GM12878 (cell line): ENCODE measurements around the gene FAM228B. TPM values are rescaled to one million over a fixed set of nuclear protein-coding genes. Genes with fewer than 3 reads are reported as not detected.
A peak's percentile ranks its signal among the peaks of the same experiment; 100 is the strongest.

Source experiments
- ATAC-seq: fragments of 200-7000 bp; cut with Tn5 transposase; 3 replicates; pipeline ENCODE4 v1.9.1; 2020; ENCODE audit warnings: mild to moderate bottlenecking, moderate library complexity
- BruUV-seq: library from RNA; stranded (reverse); fragments of 400-500 nt; replicated peaks from 2 replicates; lab custom pipeline; 2021; lab: Mats Ljungman, UMichigan
- CTCF ChIA-PET: fragments of 300-600 bp; sonication (Branson Sonifier 250); formaldehyde crosslinking; extraction: SDS; loops from one replicate; lab custom pipeline; 2021; ENCODE audit warnings: inconsistent platforms; lab: Yijun Ruan, JAX
- POLR2A ChIA-PET: fragments of 350-600 bp; formaldehyde crosslinking; extraction: SDS; loops from one replicate; lab custom pipeline; 2021; ENCODE audit warnings: inconsistent platforms; lab: Charles Lee
- RAD21 ChIA-PET: fragments of 300-600 bp; sonication (Branson Sonifier 250); formaldehyde crosslinking; loops from one replicate; lab custom pipeline; 2023; ENCODE audit warnings: antibody characterized with exemption; ENCODE audit not compliant: unreplicated experiment; lab: Charles Lee
- SMC1A ChIA-PET: fragments of 300-600 bp; sonication (Branson Sonifier 250); formaldehyde crosslinking; loops from one replicate; lab custom pipeline; 2023; ENCODE audit not compliant: unreplicated experiment, uncharacterized antibody; lab: Charles Lee
- DNase-seq: peaks from one replicate; pipeline ENCODE4 v3.0.0-alpha.2; 2011; ENCODE audit warnings: low read depth, low spot score
- FAIRE-seq: peaks from 3 replicates; lab custom pipeline; 2011; peaks lifted over from hg19 to GRCh38; lab: Jason Lieb, UNC
- H2AFZ ChIP-seq: 2 replicates; pipeline ENCODE4 v1.6.0; 2011; ENCODE audit warnings: low read depth, low read length, control low read depth; ENCODE audit not compliant: control insufficient read depth
- H3K27ac ChIP-seq: 2 replicates; pipeline ENCODE4 v1.5.1; 2011; ENCODE audit warnings: control low read depth; ENCODE audit not compliant: control insufficient read depth, insufficient read depth
- H3K27me3 ChIP-seq, 2 experiments: replicated peaks in 1 of 2; 2 replicates each; pipeline versions ENCODE4 v1.6.0 to v1.6.1; 2011; ENCODE audit warnings: low read length in 1 of 2; ENCODE audit not compliant: control insufficient read depth in 2 of 2, insufficient read depth in 2 of 2
- H3K36me3 ChIP-seq, 2 experiments: 2 replicates each; pipeline ENCODE4 v1.5.1; 2011; ENCODE audit warnings: low read length in 1 of 2; ENCODE audit not compliant: control insufficient read depth in 2 of 2, insufficient read depth in 2 of 2
- H3K4me1 ChIP-seq: 2 replicates; pipeline ENCODE4 v1.6.1; 2011; ENCODE audit warnings: mild to moderate bottlenecking, low read length, moderate library complexity, mixed read lengths; ENCODE audit not compliant: control insufficient read depth, insufficient read depth
- H3K4me2 ChIP-seq: 2 replicates; pipeline ENCODE4 v1.6.0; 2011; ENCODE audit warnings: control low read depth; ENCODE audit not compliant: control insufficient read depth, insufficient read depth
- H3K4me3 ChIP-seq: fragments of 200-600 bp; sonication (generic); 2 replicates; pipeline ENCODE4 v1.5.1; 2016
- H3K79me2 ChIP-seq: 2 replicates; pipeline ENCODE4 v1.6.0; 2011; ENCODE audit warnings: low read length; ENCODE audit not compliant: control insufficient read depth, insufficient read depth
- H3K9ac ChIP-seq: 2 replicates; pipeline ENCODE4 v1.8.0; 2011; ENCODE audit warnings: low read length, control low read depth, mixed read lengths; ENCODE audit not compliant: control insufficient read depth, insufficient read depth
- H3K9me3 ChIP-seq: replicated peaks from 3 replicates; pipeline ENCODE4 v1.5.1; 2011; ENCODE audit warnings: mild to moderate bottlenecking, low read length; ENCODE audit not compliant: control insufficient read depth, insufficient read depth
- H4K20me1 ChIP-seq: 2 replicates; pipeline ENCODE4 v1.6.0; 2011; ENCODE audit not compliant: control insufficient read depth, insufficient read depth
- CREB1 ChIP-seq: IDR thresholded peaks from 2 replicates; pipeline ENCODE4 v1.6.1; 2012; ENCODE audit warnings: low read depth, mild to moderate bottlenecking, inconsistent platforms
- EED ChIP-seq: sonication (generic); IDR thresholded peaks from 2 replicates; pipeline ENCODE4 v1.6.1; 2016; ENCODE audit warnings: antibody characterized with exemption, low read depth
- HDAC2 ChIP-seq: fragments of 200-600 bp; sonication (generic); IDR thresholded peaks from 2 replicates; pipeline ENCODE4 v1.6.1; 2017
- IKZF1 ChIP-seq: fragments of 450-650 bp; conservative IDR thresholded peaks from 2 replicates; pipeline ENCODE4 v1.6.1; 2017; ENCODE audit warnings: antibody characterized with exemption, mild to moderate bottlenecking
- IKZF2 ChIP-seq, 2 experiments: fragments of 450-650 bp; IDR thresholded peaks; 2 replicates each; pipeline ENCODE4 v1.6.1; 2017; ENCODE audit warnings: mild to moderate bottlenecking in 2 of 2, moderate library complexity in 2 of 2
- KAT2A ChIP-seq: conservative IDR thresholded peaks from 2 replicates; pipeline ENCODE4 v1.6.1; 2011; ENCODE audit warnings: low read depth, low read length; ENCODE audit not compliant: control insufficient read depth
- MTA2 ChIP-seq: fragments of 450-650 bp; IDR thresholded peaks from 2 replicates; pipeline ENCODE4 v1.6.1; 2016; ENCODE audit warnings: low read depth, mild to moderate bottlenecking, moderate library complexity
- POLR2A ChIP-seq: IDR thresholded peaks from 2 replicates; pipeline ENCODE4 v1.6.1; 2011; ENCODE audit warnings: low read depth, mild to moderate bottlenecking, low read length
- POLR2AphosphoS5 ChIP-seq: IDR thresholded peaks from 2 replicates; pipeline ENCODE4 v1.6.1; 2011; ENCODE audit warnings: mild to moderate bottlenecking, low read length, inconsistent platforms
- RFX5 ChIP-seq: IDR thresholded peaks from 2 replicates; pipeline ENCODE4 v1.6.1; 2011; ENCODE audit warnings: low read depth, low read length, improper control_type of control experiment
- SP1 ChIP-seq: IDR thresholded peaks from one replicate; pipeline ENCODE4 v1.6.1; 2011; ENCODE audit warnings: low read depth, low read length
- ZBTB4 ChIP-seq: fragments of 450-650 bp; formaldehyde crosslinking; IDR thresholded peaks from 2 replicates; pipeline ENCODE4 v1.4.0; 2022; ENCODE audit warnings: mild to moderate bottlenecking, moderate library complexity
- ZZZ3 ChIP-seq: IDR thresholded peaks from 2 replicates; pipeline ENCODE4 v1.6.1; 2011; ENCODE audit warnings: low read depth; ENCODE audit not compliant: control insufficient read depth, insufficient read length
- WGBS: methylation state at CpG from one replicate; pipeline ENCODE4 v1.1.6; 2016; ENCODE audit warnings: low lambda C conversion rate; ENCODE audit not compliant: insufficient replicate concordance, insufficient coverage; ENCODE audit errors: missing lambda C conversion rate; 5-methylcytosine and 5-hydroxymethylcytosine counted together
- in situ Hi-C: fragments of 300-500 bp; cut with MboI; formaldehyde crosslinking; loops from 9 replicates; pipeline ENCODE4 v1.14.3; 2018; ENCODE audit warnings: mixed read lengths
- intact Hi-C: fragments of 100-400 bp; cut with micrococcal nuclease; formaldehyde crosslinking; loops from one replicate; pipeline ENCODE4 v1.14.2; 2022; ENCODE audit not compliant: unreplicated experiment
- polyA plus RNA-seq, 11 experiments: library from polyadenylated mRNA; depleted of rRNA in 4 of 11; unstranded in 6 of 11; stranded (reverse) in 5 of 11; fragments of >200 nt; fragmentation: Nextera tagmentation in 4 of 11; fragmentation: Illumina TruSeq in 1 of 11; extraction: Ambion mirVana in 4 of 11; extraction: Trizol in 1 of 11; gene quantifications; 1 replicate in 1 of 11; 2 replicates in 10 of 11; pipeline versions ENCODE4 v1.2.1 to v1.2.3, GENCODE V29; 2011 to 2016; ENCODE audit warnings: inconsistent platforms in 2 of 11, missing spikeins in 2 of 11, low read depth in 1 of 11
- total RNA-seq, 4 experiments: library from RNA; depleted of rRNA in 3 of 4; stranded (reverse); fragments of >200 nt in 3 of 4; fragmentation: Illumina TruSeq in 1 of 4; extraction: Trizol in 1 of 4; gene quantifications; 2 replicates each; pipeline versions ENCODE4 v1.2.1 to v1.2.3, GENCODE V29; 2013 to 2021
- TF ChIP-seq, protein P1 (sequence below): IDR thresholded peaks from 2 replicates; pipeline ENCODE4 v1.6.1; 2012; ENCODE audit warnings: low read depth, low read length, improper control_type of control experiment
- TF ChIP-seq, protein P2 (sequence below): IDR thresholded peaks from 2 replicates; pipeline ENCODE4 v1.6.1; 2011; ENCODE audit warnings: borderline replicate concordance, low read depth, mild to moderate bottlenecking, moderate library complexity, low read length; ENCODE audit not compliant: insufficient read depth, poor library complexity, severe bottlenecking

FAM228B gene
- total and polyA plus RNA-seq, 10 of the 15 experiments (the other 5 are each of a cell fraction or from before 2014, with no cell fraction given), result 3.9 to 11.0 (median 7.5) TPM

GRCh38 chr2:24191156-24191555 lies 67.9 kb downstream of the FAM228B start (continued):
- TF ChIP-seq POLR2AphosphoS5 (no peak), SP1 (no peak), POLR2A (no peak), CREB1 (no peak), ZZZ3 (no peak), EED (no peak), ZBTB4 (CRISPR knock-in tag) (no peak), HDAC2 (no peak), KAT2A (no peak)
- TF ChIP-seq, protein P1, sequence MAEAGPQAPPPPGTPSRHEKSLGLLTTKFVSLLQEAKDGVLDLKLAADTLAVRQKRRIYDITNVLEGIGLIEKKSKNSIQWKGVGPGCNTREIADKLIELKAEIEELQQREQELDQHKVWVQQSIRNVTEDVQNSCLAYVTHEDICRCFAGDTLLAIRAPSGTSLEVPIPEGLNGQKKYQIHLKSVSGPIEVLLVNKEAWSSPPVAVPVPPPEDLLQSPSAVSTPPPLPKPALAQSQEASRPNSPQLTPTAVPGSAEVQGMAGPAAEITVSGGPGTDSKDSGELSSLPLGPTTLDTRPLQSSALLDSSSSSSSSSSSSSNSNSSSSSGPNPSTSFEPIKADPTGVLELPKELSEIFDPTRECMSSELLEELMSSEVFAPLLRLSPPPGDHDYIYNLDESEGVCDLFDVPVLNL, result no peak

- no peak for FAIRE-seq
- SMC1A ChIA-PET, result interaction anchor here (1.2 to 2.0 kb wide), 2 partner anchors 10 to 13 kb away, joined by 3 to 7 read pairs; no protein-coding TSS in a partner anchor
- BruUV-seq, result no TSS peak
- no peaks in the 10 kb centered on the region for H3K79me2 ChIP-seq
- TF ChIP-seq, protein P2, sequence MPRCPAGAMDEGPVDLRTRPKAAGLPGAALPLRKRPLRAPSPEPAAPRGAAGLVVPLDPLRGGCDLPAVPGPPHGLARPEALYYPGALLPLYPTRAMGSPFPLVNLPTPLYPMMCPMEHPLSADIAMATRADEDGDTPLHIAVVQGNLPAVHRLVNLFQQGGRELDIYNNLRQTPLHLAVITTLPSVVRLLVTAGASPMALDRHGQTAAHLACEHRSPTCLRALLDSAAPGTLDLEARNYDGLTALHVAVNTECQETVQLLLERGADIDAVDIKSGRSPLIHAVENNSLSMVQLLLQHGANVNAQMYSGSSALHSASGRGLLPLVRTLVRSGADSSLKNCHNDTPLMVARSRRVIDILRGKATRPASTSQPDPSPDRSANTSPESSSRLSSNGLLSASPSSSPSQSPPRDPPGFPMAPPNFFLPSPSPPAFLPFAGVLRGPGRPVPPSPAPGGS, result no peak
- TF ChIP-seq IKZF2 (IDR thresholded peaks at IDR 0.05) (peak; percentile 43 to 55; a peak in 2 of 4 replicates), MTA2 (peak; percentile 29; the same call in 1 of the 2 replicates), RFX5 (no peak), IKZF1 (peak; percentile 48), KAT2A (no peak)
- no peak overlapping the region for H3K4me2 ChIP-seq
- in situ Hi-C loops (no loop called here), intact Hi-C loops (no loop called here)
- RAD21 ChIA-PET, result interaction anchor here (0.5 kb wide), 1 partner anchor 85 kb away, joined by 3 read pairs; no protein-coding TSS in a partner anchor
- no peaks in the 10 kb centered on the region for H4K20me1 ChIP-seq
- H3K27ac ChIP-seq, result no peak overlapping the region
- H3K9me3 ChIP-seq, result no peaks in the 10 kb centered on the region
- WGBS, result 41% methylated on average over 5 of the region's 5 CpGs
- no peak overlapping the region for H2AFZ ChIP-seq
- H3K4me1 ChIP-seq, result no peaks in the 10 kb centered on the region; the same call in 1 of the 2 replicates
- H3K27me3 ChIP-seq, result no peaks in the 10 kb centered on the region
- H3K9ac ChIP-seq, result no peak overlapping the region
- ATAC-seq, result peak; percentile 58
- H3K4me3 ChIP-seq, result no peak overlapping the region
- POLR2A ChIA-PET, result no interaction called here
- no peaks in the 10 kb centered on the region for H3K36me3 ChIP-seq
- CTCF ChIA-PET, result no interaction called here
- DNase-seq, result no peak
Measured at GRCh38 chr2:24191848-24192247, 68.6 kb downstream of the FAM228B start.
